Measurements from ENCODE around the gene ACTL6A.
"Not testable (repeated sequence)": the region's sequence is repeated elsewhere in the genome, so short reads cannot be mapped to it uniquely, and the experiment has no call there.

Gene ACTL6A

GRCh38 chr3:179562591-179563270, at the start of gene ACTL6A:
Gene ACTL6A (plus strand): TSS chr3:179562926. CDS start chr3:179563093, 167 bp downstream.
- DNase-seq, result peak; percentile 100

- no peak for DNase-seq
Measured at GRCh38 chr3:179513862-179514261, 48.9 kb upstream of the ACTL6A start.

- DNase-seq, result not testable (repeated sequence)
Measured at GRCh38 chr3:179516461-179517251, 46.1 kb upstream of the ACTL6A start.

DNA sequence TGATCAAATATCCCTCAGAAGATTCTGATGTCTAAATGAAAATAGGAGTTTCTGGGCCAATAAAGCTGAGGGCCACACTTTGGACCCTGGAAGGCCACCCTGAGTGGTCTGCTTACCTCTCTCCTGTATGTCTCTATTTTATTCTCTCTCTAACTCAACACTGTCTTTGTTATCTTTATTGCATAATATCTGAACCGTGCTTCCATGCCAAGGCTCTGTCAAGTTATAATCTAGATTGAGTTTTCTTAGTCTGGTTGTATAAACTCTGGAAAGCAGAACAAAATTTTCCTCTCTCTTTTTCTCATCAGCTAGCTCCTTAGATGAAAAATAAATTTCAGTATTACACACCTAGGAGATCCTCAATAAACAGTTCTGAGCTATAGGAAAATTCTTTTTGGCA, 36.2 kb upstream of the ACTL6A start:
- DNase-seq, result peak; percentile 12

DNA sequence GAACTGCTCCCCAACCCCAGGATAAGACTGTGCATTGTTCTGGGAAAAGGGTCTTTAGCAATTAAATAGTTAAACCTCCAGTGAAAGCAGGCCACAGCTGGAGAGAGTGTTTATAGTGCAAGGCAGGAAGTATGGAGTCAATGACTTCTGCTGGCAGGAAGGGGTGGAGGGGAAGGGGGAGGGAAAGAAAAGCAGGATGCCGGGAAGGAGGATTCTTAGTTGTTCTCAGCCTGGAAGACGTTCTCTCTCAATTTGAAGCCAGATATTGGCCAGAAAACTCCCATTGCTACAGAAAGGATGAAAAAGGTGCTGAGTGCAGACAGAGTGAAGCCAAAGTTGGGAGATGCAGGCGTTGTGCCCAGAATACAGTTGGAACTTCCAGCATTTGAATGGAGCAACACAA, 35.7 kb upstream of the ACTL6A start:
- peak; percentile 21 for DNase-seq

GRCh38 chr3:179528772-179529171, 34.0 kb upstream of the ACTL6A start:
- DNase-seq, result no peak

DNA sequence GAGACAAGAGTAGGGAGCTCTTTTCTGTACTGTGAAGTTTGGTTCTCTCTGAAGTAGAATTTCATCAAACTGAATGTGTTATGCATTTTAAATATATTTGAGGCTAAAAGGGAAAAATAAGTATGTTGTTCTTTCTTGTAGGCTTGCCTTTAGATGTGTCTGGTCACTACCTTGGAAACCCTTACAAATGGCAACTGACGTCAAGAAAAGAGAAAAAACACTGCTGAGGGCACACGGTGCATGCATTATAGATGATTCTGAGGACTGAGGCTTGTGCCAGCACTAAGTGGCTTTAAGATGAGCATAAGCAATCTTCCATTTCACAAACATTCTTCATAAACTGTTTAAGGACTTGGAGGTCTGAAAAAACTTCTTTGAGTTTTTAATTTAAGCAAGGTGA, 31.1 kb upstream of the ACTL6A start:
- no peak for DNase-seq

DNA sequence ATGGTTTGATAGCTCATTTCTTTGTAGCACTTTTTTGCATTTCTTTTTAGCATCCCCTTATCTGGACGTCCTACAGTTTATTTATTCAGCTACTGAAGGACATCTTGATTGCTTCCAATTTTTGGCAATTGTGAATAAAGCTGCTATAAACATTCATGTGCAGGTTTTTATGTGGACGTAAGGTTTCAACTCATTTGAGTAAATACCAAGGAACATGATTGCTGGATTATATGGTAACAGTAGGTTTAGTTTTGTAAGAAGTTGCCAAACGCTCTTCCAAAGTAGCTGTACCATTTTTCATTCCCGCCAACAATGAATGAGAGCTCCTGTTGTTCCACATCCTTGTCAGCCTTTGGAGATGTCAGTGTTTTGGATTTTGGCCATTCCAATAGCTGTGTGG, 29.5 kb upstream of the ACTL6A start:
- DNase-seq, result no peak

DNA sequence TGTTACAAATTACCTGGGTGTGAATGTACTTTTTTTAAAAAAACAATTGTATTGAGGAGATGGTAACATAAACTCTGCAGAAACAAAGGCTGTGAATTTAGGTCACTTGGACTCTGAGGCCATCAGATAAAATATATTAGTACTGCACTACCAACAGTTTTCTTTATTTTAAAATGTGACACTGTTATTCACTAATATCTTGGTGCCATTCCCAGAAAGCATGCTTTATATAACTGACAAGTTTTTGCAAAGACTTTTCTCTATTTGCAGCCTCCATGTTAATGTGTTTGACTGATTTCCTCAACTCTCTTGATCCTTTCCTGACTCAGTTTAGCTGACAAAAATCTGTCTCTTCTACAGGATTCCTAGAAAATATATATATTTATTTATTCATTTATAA, 26.5 kb upstream of the ACTL6A start:
- peak; percentile 52 for DNase-seq

DNA sequence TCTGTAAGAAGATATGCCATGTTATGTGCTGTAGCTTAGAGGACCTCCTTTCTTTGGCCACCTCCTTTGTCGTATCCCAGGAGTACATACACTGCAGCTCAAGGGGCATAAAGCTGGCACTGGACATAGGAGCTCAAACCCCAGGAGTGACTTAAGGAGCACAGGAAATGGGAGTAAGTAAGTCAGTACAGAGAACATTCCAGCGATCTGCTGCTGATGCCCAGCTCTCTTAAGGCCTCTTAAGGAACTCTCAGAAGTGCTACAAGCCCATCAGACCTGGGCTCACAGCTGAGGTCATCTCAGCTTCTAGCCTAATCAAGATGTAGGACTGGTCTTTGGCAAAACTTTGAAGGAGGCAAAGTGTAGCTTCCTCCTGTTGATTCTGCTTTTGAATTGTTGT, 21.6 kb upstream of the ACTL6A start:
- no peak for DNase-seq

DNA sequence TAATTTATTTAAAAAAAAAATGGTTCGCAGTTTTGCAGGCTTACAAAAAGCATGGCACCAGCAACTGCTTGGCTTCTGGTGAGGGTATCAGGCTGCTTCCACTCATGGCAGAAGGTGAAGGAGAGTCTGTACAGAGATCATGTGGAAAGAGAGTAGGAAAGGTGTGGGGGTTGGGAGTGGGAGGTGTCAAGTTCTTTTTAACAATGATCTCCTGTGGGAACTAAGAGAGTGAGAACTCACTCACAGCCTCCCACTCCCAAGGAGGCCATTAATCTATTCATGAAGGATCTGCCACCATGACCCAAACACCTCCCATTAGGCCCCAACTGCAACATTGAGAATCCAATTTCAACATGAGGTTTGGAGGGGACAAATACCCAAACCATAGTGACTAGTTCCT, 21.1 kb upstream of the ACTL6A start:
- no peak for DNase-seq

DNA sequence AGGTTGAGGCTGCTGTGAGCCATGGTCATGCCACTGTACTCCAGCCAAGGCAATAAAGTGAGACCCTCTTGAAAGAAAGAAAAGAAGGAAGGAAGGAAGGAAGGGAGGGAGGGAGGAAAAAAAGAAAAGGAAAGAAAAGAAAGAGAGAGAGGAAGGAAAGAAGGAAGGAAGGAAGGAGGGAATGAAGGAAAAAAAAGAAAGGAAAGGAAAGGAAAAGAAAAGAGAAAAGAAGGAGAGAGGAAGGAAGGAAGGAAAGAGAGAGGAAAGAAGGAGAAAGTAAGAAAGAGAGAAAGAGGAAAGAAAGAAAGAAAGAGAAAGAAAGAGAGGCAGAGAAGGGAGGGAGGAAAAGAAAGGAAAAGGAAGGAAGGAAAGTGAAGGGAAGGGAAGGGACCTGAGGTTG, 20.4 kb upstream of the ACTL6A start:
- DNase-seq, result no peak

DNA sequence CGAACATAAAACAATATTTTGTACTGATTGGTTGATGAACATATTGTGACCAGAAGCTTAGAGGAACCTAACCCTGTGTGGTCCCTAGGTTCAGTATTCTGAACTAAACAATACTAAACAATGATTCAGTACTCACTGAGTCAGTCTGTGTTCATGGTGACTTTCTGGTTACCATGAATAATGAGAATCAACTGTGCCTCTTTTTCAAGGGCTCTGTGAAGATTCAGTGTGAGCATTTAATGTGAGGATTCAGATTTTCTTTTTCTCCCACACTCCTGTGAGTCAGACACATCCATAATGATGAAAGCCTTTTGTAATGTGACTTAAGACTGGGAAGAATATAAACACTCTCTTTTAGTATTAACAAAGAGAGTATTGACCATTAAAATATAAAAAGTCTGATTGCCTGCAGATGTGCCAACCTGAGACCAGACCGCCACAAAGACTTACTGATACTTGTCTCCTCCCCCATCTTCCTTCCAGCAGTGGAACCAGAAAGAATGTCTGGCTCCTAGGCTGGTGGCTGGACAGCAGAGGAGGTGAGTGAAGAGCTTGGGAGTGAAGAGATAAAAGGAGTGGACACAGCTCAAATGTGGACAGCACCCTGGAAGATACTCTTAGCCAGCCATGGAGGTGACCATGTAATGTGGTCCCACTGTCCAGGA, 17.6 kb upstream of the ACTL6A start:
- no peak for DNase-seq

DNA sequence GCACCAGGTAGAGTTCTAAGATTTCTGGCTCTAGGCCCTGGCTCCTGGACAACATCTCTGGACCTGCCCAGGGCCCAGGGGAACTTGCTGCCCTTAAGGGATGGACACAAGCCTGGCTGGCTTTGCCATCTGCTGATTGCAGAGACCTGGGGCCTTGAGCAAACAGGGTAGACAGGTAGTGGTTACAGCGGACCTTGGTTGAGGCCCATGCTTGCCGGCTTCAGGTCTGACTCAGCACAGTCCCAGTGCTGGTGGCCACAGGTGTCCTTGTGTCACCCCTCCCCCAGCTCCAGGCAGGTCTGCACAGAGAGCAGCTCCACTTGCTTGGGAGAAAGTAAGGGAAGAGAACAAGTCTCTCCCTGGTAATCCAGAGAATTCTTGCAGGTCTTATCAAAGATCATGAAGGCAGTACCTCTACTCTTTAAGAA, 15.9 kb upstream of the ACTL6A start:
- DNase-seq, result no peak

DNA sequence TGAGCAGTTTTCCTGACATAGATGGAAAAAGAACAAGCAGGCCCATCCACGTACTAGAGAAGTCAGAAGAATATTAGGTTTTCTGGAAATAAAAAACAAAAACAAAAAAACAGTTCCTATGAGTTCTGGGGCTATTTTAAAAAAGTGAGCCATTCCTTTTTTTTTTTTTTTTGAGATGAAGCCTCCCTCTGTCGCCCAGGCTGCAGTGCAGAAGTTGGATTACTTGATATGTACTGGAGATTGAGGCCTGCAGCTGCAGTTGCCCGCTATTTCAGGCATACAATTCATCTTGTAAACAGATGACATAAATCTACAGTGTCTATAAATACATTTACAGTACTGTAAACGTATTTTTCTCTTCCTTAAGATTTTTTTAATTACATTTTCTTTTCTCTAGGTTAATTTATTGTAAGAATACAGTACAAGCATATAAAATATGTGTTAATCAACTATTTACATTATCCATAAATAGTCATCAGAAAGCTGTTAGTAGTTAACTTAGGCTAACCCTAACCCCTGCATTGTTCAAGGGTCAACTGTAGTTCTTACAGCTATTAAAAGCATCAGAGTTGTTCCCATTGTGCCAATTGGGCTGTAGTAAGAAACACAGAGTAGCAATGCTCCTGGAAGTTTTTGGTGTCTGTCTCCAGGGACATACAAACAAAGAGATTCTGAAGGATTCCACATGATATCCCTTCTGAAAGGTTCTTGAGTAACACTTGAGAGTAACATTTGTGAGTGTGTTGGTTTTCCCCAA, 11.2 kb upstream of the ACTL6A start:
- DNase-seq, result no peak

DNA sequence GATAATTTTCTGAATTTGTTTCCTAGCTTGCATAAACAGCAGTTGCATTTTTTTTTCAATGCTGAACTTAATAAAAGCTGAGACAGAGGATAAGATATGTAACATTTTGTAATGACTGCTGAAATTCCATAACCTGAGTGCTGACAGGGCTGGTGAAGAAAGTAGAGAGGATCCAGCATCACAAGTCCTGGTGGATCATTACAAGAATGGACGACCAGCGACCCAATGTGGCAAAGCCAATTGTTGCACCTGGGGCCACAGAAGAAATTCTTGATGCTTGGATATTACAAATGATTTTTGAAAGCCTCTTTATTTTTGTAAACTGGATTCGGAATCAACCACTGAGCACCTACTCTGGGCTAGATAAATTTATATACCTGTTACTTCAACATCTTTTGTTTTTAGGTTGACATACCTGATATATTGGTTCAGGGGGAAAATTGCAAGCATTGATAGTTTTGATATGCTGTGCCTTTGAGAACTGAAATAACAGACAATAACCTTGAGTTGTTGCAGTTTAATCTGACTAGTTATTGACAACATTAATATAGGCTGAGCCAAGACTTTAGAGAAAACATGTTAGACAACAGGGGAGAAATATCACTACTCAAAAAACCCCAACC, 3.9 kb upstream of the ACTL6A start:
- peak; percentile 86 for DNase-seq

DNA sequence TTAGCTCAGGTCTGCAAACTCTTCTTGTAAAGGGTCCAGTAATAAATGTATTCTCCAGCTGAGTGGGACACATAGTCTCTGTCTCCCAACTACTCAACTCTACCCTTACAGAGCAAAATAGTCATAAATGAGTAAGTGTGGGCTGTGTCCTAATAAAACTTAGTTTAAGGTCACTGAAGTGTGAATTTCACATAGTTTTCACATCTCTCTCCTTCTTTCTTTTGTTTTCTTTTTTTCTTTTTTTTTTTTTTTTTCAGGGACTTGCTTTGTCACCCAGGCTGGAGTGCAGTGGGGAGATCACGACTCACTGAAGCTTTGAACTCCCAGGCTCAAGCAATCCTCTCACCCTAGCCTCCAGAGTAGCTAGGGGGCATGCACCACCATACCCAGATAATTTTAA, 1.9 kb upstream of the ACTL6A start:
- DNase-seq, result no peak

DNA sequence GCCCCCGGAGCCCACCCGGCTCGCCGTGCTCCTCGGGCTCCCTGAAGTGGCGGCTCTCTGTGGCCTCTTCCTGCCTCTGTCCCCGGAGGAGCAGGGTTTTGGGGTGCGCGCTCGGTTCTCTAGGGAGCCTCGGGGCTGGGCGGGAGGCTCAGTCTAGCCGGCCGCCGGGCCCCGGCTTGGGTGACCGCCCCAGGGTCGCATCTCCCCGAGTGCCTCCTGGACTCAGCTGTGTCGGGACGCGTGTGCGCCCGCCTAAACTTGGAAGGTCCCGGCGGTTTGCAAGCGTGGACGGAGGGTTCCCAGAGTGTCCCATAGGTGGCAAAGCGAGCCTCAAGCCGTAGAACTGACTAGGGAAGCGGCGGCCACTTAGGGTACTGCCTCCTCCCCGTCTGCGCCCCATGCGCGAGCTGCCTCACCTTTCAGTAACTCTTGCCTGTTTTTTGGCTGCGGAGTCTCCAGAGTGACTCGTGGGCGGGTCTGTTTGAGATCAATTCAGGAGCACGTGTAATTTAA, 601 bp downstream of the ACTL6A start:
- peak; percentile 92 for DNase-seq

DNA sequence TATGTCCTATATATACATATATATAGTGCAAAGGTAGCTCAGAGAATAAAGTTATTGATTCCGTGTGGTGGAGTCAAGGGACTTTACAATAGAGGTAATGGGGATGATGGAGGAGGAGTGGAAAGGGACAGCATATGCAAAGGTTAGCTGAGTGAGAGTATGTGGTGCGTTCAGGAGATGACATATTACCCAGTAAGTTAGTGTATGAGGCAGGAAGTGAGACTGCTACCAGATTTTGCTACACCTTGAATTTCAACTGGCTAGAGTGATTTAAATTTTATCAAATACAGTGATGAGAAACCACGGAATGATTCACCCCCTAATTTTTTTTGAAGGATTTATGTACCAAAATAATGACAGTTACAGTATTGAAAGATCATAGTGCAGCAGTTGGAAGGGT, 2.8 kb downstream of the ACTL6A start:
- no peak for DNase-seq

DNA sequence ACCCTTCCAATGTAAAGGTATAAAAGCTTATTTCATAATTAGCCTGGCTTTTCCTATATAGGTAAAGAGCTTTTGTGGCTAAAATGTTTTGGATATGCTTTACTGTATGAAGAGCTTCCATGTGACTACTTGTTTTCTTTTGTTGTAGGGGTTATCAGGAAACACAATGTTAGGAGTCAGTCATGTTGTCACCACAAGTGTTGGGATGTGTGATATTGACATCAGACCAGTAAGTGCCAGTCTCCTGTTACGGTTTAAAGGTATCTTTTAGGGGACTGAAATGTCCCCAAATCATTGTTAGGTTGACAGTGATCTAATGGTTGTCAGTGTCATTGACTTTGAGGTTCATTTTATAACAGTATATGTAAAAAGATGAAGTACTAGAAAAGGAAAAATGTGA, 18.3 kb downstream of the ACTL6A start:
- DNase-seq, result peak; percentile 64

- DNase-seq, result no peak
Measured at GRCh38 chr3:179589143-179589542, 26.4 kb downstream of the ACTL6A start.

- DNase-seq, result no peak
Measured at GRCh38 chr3:179590669-179591068, 27.9 kb downstream of the ACTL6A start.

DNA sequence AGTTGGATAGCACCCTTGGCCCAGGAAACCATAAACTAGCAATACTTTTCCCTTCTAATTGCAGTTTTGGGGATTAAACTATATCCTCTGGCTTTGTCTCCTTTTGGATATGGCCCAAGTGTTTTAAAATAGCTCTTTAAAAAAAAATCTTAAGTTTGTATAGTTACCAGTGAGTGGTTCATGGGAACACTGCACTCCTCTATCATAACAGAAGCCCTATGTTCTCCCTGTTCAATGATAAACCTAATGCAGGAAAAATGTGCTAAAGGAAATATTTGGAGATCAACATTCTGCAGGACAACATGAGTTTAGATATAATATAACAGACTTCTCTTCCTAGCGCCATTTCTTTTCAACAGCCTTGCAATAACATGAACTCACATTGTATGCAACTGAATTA, 28.6 kb downstream of the ACTL6A start:
- DNase-seq, result no peak
